Tibial nerve (tissue), 4 donors: Measurements from ENCODE around the gene KCTD5. TPM values are rescaled to one million over a fixed set of nuclear protein-coding genes. Genes with fewer than 3 reads are reported as not detected.

Experiments
- DNase-seq, 2 donors: peaks; one replicate each; pipeline ENCODE4 v3.0.0-alpha.2; 2019; ENCODE audit warnings: low spot score in 2 of 2
- H3K27ac ChIP-seq, 4 donors: fragments of 200-600 bp; sonication (generic) in 3 of 4; one replicate each; pipeline ENCODE4 v1.5.1; 2017 to 2019; ENCODE audit warnings: mild to moderate bottlenecking in 1 of 4
- H3K27me3 ChIP-seq, 2 donors: fragments of 200-600 bp; sonication (generic) in 1 of 2; one replicate each; pipeline versions ENCODE4 v1.5.1 to v1.6.0; 2017 to 2019
- H3K36me3 ChIP-seq, 3 donors: fragments of 200-600 bp; sonication (generic); one replicate each; pipeline ENCODE4 v1.5.1; 2018 to 2019
- H3K4me1 ChIP-seq, 4 donors: fragments of 200-600 bp; sonication (generic) in 3 of 4; one replicate each; pipeline ENCODE4 v1.5.1; 2017 to 2019
- H3K4me3 ChIP-seq, 4 donors: fragments of 200-600 bp; sonication (generic) in 3 of 4; one replicate each; pipeline ENCODE4 v1.5.1; 2017 to 2019; ENCODE audit warnings: mild to moderate bottlenecking in 1 of 4, moderate library complexity in 1 of 4
- H3K9me3 ChIP-seq, 4 donors: fragments of 200-600 bp; sonication (generic) in 3 of 4; one replicate each; pipeline ENCODE4 v1.5.1; 2017 to 2019
- CTCF ChIP-seq, 5 experiments: fragments of 200-600 bp in 3 of 5; fragments of 450-650 bp in 2 of 5; sonication (generic) in 3 of 5; IDR thresholded peaks; one replicate each; pipeline ENCODE4 v1.5.1; 2016 to 2019; ENCODE audit warnings: antibody characterized with exemption in 5 of 5, mild to moderate bottlenecking in 3 of 5, moderate library complexity in 2 of 5
- EP300 ChIP-seq, 2 donors: sonication (generic); formaldehyde crosslinking; IDR thresholded peaks; one replicate each; pipeline ENCODE4 v1.6.1; 2017; ENCODE audit warnings: antibody characterized with exemption in 2 of 2, mild to moderate bottlenecking in 1 of 2
- POLR2A ChIP-seq, 2 donors: fragments of 450-650 bp; IDR thresholded peaks; one replicate each; pipeline ENCODE4 v1.6.1; 2017; ENCODE audit warnings: antibody characterized with exemption in 2 of 2, mild to moderate bottlenecking in 2 of 2, moderate library complexity in 2 of 2
- WGBS, 2 donors: methylation state at CpG; one replicate each; pipeline ENCODE4 v1.1.5; 2018; 5-methylcytosine and 5-hydroxymethylcytosine counted together
- total RNA-seq, 4 donors: library from RNA; depleted of rRNA; stranded (reverse); fragments of >200 nt; gene quantifications; one replicate each; pipeline ENCODE4 v1.1.0, GENCODE V29; 2016

The KCTD5 gene
- total RNA-seq, 4 donors from 2014 or later: 17.8 to 24.3 (median 21.2) TPM

- Histone ChIP-seq H3K4me3 (no peak overlapping the region), H3K27ac (no peak overlapping the region), H3K36me3 (peaks cover 0 to 72% (median 2%) of the 10 kb centered on the region in 3 donors), H3K9me3 (no peaks in the 10 kb centered on the region), H3K4me1 (no peaks in the 10 kb centered on the region), H3K27me3 (no peaks in the 10 kb centered on the region)
- no peak for DNase-seq
- 91 to 93% methylated on average over 14 of the region's 14 CpGs for WGBS, 2 donors
- TF ChIP-seq CTCF (IDR thresholded peaks at IDR 0.05) (no peak), EP300 (IDR thresholded peaks at IDR 0.05) (no peak), POLR2A (IDR thresholded peaks at IDR 0.05) (no peak)
Measured at GRCh38 chr16:2708290-2708639, 25.9 kb downstream of the KCTD5 start.

DNA sequence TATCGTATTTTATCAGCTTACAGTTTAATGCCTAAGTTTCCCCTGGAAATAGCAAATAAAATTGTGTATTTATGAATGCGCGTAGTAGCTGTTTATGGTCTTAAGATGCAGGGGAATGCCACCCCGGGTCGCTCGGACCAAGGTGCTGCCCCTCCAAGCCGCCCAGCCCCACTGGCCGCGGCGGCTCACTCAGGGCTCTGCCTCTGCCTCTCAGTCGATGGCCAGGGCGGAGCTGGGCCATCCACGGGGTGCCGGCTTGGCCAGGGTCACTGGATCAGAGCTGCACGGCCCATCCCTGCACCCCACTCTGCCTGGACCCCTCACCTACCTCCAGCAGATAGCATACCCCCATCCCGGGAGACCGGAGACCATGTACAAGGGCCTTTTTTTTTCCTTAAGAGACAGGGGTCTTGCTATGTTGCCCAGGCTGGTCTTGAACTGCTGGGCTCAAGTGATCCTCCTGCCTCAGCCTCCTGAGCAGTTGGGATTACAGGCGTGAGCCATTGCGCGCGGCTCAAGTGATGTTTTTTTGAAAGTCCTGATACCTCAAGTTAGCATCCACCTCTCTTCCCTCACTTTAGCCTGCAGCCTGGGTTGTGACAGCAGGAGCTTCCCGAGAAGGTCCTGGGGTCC is 26.7 kb downstream of the KCTD5 start:
- Histone ChIP-seq H3K36me3 (peaks cover 0 to 64% (median 2%) of the 10 kb centered on the region in 3 donors), H3K4me1 (no peaks in the 10 kb centered on the region), H3K9me3 (no peaks in the 10 kb centered on the region), H3K27me3 (no peaks in the 10 kb centered on the region), H3K27ac (no peak overlapping the region), H3K4me3 (no peak overlapping the region)
- TF ChIP-seq POLR2A (IDR thresholded peaks at IDR 0.05) (no peak), CTCF (IDR thresholded peaks at IDR 0.05) (no peak), EP300 (IDR thresholded peaks at IDR 0.05) (no peak)
- WGBS, 2 donors: 94% methylated on average over 22 of the region's 22 CpGs
- no peak for DNase-seq

DNA sequence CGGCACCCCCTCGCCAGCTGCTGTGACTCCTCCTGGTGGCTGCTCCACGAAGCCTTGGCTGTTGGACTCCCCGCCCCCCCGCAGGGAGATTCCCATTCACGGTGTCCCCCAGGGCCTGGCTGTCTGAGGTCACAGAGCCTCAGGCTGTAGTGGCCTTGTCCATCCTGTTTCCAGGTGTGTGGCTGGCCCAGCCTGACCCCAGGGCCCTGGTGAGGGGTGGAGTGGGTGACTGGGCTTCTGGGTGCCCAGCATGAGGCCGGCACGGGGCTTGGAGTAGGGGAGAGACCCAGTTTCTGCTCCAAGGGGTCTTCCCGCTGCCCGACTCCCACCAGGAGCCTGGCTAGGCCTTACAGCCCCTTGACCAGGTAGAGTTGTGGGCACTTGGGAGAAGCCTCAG is 27.3 kb downstream of the KCTD5 start:
- Histone ChIP-seq H3K4me1 (no peaks in the 10 kb centered on the region), H3K4me3 (no peak overlapping the region), H3K27ac (no peak overlapping the region), H3K9me3 (no peaks in the 10 kb centered on the region), H3K27me3 (no peaks in the 10 kb centered on the region), H3K36me3 (peaks cover 0 to 59% (median 2%) of the 10 kb centered on the region in 3 donors)
- WGBS, 2 donors: 92 to 93% methylated on average over 6 to 10 of the region's 10 CpGs
- no peak for DNase-seq
- TF ChIP-seq CTCF (IDR thresholded peaks at IDR 0.05): no peak
- no peak for TF ChIP-seq POLR2A (IDR thresholded peaks at IDR 0.05)
- TF ChIP-seq EP300 (IDR thresholded peaks at IDR 0.05): no peak

- no peak for TF ChIP-seq CTCF (IDR thresholded peaks at IDR 0.05)
- no peak for TF ChIP-seq EP300 (IDR thresholded peaks at IDR 0.05)
- no peak for TF ChIP-seq POLR2A (IDR thresholded peaks at IDR 0.05)
- Histone ChIP-seq H3K4me1 (no peaks in the 10 kb centered on the region), H3K4me3 (no peak overlapping the region), H3K9me3 (no peaks in the 10 kb centered on the region), H3K27ac (no peak overlapping the region), H3K36me3 (peaks cover 0 to 53% (median 2%) of the 10 kb centered on the region in 3 donors), H3K27me3 (peaks cover 0 to 2% of the 10 kb centered on the region in 2 donors)
- 81 to 86% methylated on average over 14 to 20 of the region's 20 CpGs for WGBS, 2 donors
- no peak for DNase-seq
Measured at GRCh38 chr16:2710021-2710710, 27.8 kb downstream of the KCTD5 start.

- H3K27ac ChIP-seq: no peak overlapping the region
- TF ChIP-seq POLR2A (IDR thresholded peaks at IDR 0.05) (no peak), EP300 (IDR thresholded peaks at IDR 0.05) (no peak), CTCF (IDR thresholded peaks at IDR 0.05) (no peak)
- peaks cover 0 to 47% (median 2%) of the 10 kb centered on the region in 3 donors for H3K36me3 ChIP-seq
- no peak for DNase-seq
- peaks cover 0 to 5% (median 0%) of the 10 kb centered on the region in 4 donors for H3K4me1 ChIP-seq
- no peaks in the 10 kb centered on the region for H3K9me3 ChIP-seq
- H3K27me3 ChIP-seq: peaks cover 0 to 4% of the 10 kb centered on the region in 2 donors
- 27 to 63% methylated on average over 3 to 5 of the region's 11 CpGs for WGBS, 2 donors
- no peak overlapping the region for H3K4me3 ChIP-seq
Measured at GRCh38 chr16:2710711-2711231, 28.4 kb downstream of the KCTD5 start.
